Fibroblast of villous mesenchyme (primary cell): Measurements from ENCODE around the gene ZNF761. TPM values are rescaled to one million over a fixed set of nuclear protein-coding genes. Genes with fewer than 3 reads are reported as not detected.
A peak's percentile ranks its signal among the peaks of the same experiment; 100 is the strongest.
"Not testable (repeated sequence)": the region's sequence is repeated elsewhere in the genome, so short reads cannot be mapped to it uniquely, and the experiment has no call there.

Experiments
- DNase-seq: peaks from one replicate; pipeline ENCODE4 v3.0.0-alpha.2; 2010; ENCODE audit warnings: low read depth
- H3K4me3 ChIP-seq: 2 replicates; pipeline ENCODE4 v1.5.1; 2011; ENCODE audit warnings: low read depth, mild to moderate bottlenecking, low read length
- total RNA-seq: library from RNA; depleted of rRNA; stranded (reverse); fragments of >200 nt; gene quantifications from 2 replicates; pipeline ENCODE4 v1.2.3, GENCODE V29; 2012
- TF ChIP-seq, protein P1 (sequence below): IDR thresholded peaks from 2 replicates; pipeline ENCODE4 v1.5.1; 2012; ENCODE audit warnings: low read depth, mild to moderate bottlenecking, low read length; ENCODE audit not compliant: insufficient read depth

ZNF761 gene
- total RNA-seq, 1 donor: 13.8 TPM

DNA sequence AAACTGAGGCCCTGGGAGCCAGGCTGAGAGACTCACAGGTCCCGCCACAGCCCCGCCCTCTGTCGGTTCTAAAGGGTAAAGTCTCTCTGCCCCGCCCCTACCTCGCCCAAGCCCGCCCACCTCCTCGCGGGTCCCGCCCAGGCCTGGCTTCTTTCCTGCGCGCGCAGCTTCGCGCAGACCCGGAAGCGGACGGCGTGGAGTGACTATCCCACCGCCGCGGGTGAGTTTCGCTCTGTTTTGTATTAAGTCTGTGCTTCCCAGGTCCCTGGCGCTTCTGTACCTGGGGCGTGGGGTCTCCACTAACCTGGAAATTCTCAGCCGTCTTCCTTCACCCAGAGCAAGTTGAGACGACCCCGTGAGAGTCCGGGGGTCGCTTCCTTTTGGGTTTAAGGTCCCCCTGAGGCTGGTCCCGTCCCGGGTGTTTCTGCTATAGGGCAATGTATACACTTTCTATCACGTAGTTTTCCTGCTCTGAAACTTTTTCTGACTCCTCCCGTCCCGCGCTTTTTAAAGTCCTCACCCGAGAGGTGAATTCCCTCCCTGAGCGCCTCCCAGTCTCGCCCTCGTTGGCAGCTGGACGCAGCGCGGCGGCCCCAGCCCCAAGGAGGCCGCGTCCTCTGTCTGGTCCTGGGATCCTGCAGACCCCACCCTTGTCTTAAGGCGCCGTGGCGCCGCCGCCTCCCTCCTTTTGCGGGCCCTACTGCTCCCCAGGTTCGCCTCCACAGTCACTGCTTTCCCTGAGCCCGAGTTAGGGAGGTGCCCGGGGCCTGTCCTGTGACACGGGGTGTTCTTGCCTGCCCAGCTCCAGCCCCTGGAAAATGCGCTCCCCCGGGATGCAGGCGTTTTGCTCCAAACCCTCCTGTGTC, 36.6 kb upstream of the ZNF761 start, which contains the start of gene ZNF765:
TSS of gene ZNF765 (plus strand) at position 176 of the 866 bp plus-strand sequence. CDS start 2,867 bp downstream, outside the sequence.
- DNase-seq: peak; percentile 94
- TF ChIP-seq, protein P1, sequence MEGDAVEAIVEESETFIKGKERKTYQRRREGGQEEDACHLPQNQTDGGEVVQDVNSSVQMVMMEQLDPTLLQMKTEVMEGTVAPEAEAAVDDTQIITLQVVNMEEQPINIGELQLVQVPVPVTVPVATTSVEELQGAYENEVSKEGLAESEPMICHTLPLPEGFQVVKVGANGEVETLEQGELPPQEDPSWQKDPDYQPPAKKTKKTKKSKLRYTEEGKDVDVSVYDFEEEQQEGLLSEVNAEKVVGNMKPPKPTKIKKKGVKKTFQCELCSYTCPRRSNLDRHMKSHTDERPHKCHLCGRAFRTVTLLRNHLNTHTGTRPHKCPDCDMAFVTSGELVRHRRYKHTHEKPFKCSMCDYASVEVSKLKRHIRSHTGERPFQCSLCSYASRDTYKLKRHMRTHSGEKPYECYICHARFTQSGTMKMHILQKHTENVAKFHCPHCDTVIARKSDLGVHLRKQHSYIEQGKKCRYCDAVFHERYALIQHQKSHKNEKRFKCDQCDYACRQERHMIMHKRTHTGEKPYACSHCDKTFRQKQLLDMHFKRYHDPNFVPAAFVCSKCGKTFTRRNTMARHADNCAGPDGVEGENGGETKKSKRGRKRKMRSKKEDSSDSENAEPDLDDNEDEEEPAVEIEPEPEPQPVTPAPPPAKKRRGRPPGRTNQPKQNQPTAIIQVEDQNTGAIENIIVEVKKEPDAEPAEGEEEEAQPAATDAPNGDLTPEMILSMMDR: peak; percentile 60
- H3K4me3 ChIP-seq: peak within 1 kb of the TSS; percentile 93

DNA sequence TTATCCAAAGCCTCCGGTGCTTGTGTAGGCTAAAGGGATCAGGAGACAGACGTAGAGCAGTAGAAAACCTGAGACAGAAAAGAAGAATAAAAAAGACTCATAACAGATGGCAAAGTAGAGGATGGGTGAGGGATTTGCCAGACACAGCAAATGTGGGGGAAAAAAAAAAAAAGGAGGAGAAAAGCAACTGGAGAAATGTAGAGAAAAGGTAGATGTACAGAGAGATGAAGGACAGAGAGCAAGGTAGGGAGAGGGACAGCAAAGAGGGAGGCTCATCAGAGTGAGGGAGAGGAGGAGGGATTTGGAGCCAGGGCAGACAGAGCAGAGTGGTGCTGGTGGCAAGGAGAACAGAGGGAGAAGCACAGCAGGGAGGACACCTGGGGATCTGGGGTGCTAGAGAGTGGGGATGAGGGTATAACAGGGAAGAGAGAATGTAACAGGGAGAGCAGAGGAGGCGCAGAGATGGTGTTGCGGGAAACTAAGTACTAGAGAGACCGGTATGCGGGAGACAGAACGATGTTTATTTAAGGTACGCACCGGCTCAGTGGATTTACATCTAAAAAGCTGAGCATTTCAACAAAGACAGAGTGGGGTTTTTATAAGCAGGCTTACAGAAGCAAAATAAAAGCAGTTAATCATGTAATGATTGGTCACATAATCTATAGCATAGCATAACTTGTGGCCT, 35.8 kb upstream of the ZNF761 start:
- DNase-seq: not testable (repeated sequence)
- H3K4me3 ChIP-seq: peak overlapping the region; percentile 93

DNA sequence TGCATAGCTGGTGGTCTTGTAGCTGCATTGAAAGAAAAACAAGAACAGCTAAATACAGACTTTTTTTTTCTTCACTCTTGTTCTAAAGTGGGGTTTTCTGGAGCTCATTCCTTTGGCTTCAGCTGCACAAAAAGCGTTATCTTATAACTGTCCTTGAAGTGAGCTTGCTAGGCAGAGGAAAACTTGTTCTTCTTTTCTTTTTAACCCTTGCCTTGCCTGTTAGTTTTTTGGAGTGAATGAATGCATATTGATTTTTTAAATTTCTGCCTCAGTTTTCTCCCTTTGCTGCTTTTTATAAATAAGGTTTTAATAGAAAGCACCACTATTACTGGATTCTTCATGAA, 35.3 kb upstream of the ZNF761 start:
- TF ChIP-seq, protein P1: no peak
- no peak for DNase-seq
- peak overlapping the region; percentile 93 for H3K4me3 ChIP-seq

GRCh38 chr19:53397918-53398317, 33.9 kb upstream of the ZNF761 start:
- not testable (repeated sequence) for H3K4me3 ChIP-seq, DNase-seq

- H3K4me3 ChIP-seq: no peak overlapping the region
- TF ChIP-seq, protein P1: no peak
Measured at GRCh38 chr19:53409505-53410204, 22.1 kb upstream of the ZNF761 start.

DNA sequence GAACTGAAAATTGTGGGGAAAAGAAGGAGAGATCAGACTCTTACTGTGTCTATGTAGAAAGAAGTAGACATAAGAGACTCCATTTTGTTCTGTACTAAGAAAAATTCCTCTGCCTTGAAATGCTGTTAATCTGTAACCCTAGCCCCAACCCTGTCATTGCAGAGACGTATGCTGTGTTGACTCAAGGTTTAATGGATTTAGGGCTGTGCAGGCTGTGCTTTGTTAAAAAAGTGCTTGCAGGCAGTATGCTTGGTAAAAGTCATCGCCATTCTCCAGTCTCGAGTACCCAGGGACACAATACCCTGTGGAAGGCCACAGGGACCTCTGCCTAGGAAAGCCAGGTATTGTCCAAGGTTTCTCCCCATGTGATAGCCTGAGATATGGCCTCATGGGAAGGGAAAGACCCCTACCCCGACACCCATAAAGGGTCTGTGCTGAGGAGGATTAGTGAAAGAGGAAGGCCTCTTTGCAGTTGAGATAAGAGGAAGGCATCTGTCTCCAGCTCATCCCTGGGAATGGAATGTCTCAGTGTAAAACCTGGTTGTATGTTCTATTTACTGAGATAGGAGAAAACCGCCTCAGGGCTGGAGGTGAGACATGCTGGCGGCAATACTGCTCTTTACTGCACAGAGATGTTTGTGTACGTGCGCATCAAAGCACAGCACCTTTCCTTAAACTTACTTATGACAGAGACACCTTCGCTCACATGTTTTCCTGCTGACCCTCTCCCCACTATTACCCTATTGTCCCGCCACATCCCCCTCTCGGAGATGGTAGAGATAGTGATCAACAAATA, 11.1 kb upstream of the ZNF761 start:
- H3K4me3 ChIP-seq: not testable (repeated sequence)
- peak; percentile 6 for DNase-seq

More at GRCh38 chr19:53409505-53410204, 22.1 kb upstream of the ZNF761 start:
- no peak for DNase-seq

- no peak for DNase-seq
- TF ChIP-seq, protein P1: no peak
- no peak overlapping the region for H3K4me3 ChIP-seq
Measured at GRCh38 chr19:53422551-53422950, 9.2 kb upstream of the ZNF761 start.

GRCh38 chr19:53423074-53423473, 8.7 kb upstream of the ZNF761 start:
- not testable (repeated sequence) for H3K4me3 ChIP-seq, DNase-seq

GRCh38 chr19:53423680-53424079, 8.1 kb upstream of the ZNF761 start:
- H3K4me3 ChIP-seq: not testable (repeated sequence)
- DNase-seq: peak; percentile 62
